CD1c-positive myeloid dendritic cell (primary cell): Measurements from ENCODE around the gene NTM.

Source experiments
- DNase-seq: peaks from one replicate; pipeline ENCODE4 v3.0.0-alpha.2; 2016; ENCODE audit errors: extremely low spot score

NTM gene

GRCh38 chr11:132205496-132205895 is 835.1 kb downstream of the NTM start:
- DNase-seq = no peak

GRCh38 chr11:132206993-132207392 is 836.6 kb downstream of the NTM start:
- DNase-seq = no peak

- no peak for DNase-seq
Observed at GRCh38 chr11:132208477-132209055, 838.2 kb downstream of the NTM start.

GRCh38 chr11:132211479-132211878 is 841.1 kb downstream of the NTM start:
- no peak for DNase-seq

- no peak for DNase-seq
Observed at GRCh38 chr11:132217856-132218255, 847.4 kb downstream of the NTM start.

GRCh38 chr11:132220474-132220873 is 850.1 kb downstream of the NTM start:
- DNase-seq = no peak

- no peak for DNase-seq
Observed at GRCh38 chr11:132222345-132222744, 851.9 kb downstream of the NTM start.

GRCh38 chr11:132226522-132226921 is 856.1 kb downstream of the NTM start:
- DNase-seq = no peak

GRCh38 chr11:132228746-132229325 is 858.4 kb downstream of the NTM start:
- no peak for DNase-seq

GRCh38 chr11:132231656-132232347 is 861.4 kb downstream of the NTM start:
- DNase-seq = no peak

- DNase-seq = no peak
Observed at GRCh38 chr11:132234878-132235277, 864.5 kb downstream of the NTM start.

- no peak for DNase-seq
Observed at GRCh38 chr11:132237781-132238180, 867.4 kb downstream of the NTM start.

GRCh38 chr11:132238331-132238866 is 868.0 kb downstream of the NTM start:
- DNase-seq = no peak

- no peak for DNase-seq
Observed at GRCh38 chr11:132240374-132240773, 870.0 kb downstream of the NTM start.

- DNase-seq = no peak
Observed at GRCh38 chr11:132242632-132243031, 872.2 kb downstream of the NTM start.

- DNase-seq = no peak
Observed at GRCh38 chr11:132244846-132245245, 874.4 kb downstream of the NTM start.

GRCh38 chr11:132245403-132246385 is 875.3 kb downstream of the NTM start:
- no peak for DNase-seq

GRCh38 chr11:132248580-132248979 is 878.2 kb downstream of the NTM start:
- no peak for DNase-seq

- no peak for DNase-seq
Observed at GRCh38 chr11:132249256-132249655, 878.8 kb downstream of the NTM start.

- DNase-seq = no peak
Observed at GRCh38 chr11:132251061-132251460, 880.6 kb downstream of the NTM start.

GRCh38 chr11:132253469-132254264 is 883.3 kb downstream of the NTM start:
- no peak for DNase-seq
